SH-SY5Y (cell line): ENCODE results near the gene PHLPP1.

Experiments used
- GATA2 ChIP-seq: IDR thresholded peaks from 2 replicates; pipeline ENCODE4 v1.6.1; 2011; ENCODE audit warnings: mild to moderate bottlenecking, low read depth, low read length
- GATA3 ChIP-seq: IDR thresholded peaks from 2 replicates; pipeline ENCODE4 v1.6.1; 2011; ENCODE audit warnings: low read depth, mild to moderate bottlenecking, low read length, moderate library complexity

- no peak for TF ChIP-seq GATA3
- TF ChIP-seq GATA2 = no peak
These were observed 238.3 kb downstream of the PHLPP1 start for GRCh38 chr18:62953663-62954062.
